HG03439 (cell line): ENCODE results near the gene PLCB1.

Source experiments
- ATAC-seq: cut with Tn5 transposase; IDR thresholded peaks from one replicate; pipeline ENCODE4 v1.9.1; 2021; ENCODE audit warnings: mild to moderate bottlenecking, moderate library complexity; ENCODE audit not compliant: unreplicated experiment

The PLCB1 gene

GRCh38 chr20:8474027-8474668 lies 342.1 kb downstream of the PLCB1 start:
- ATAC-seq: no peak

- no peak for ATAC-seq
Measured at GRCh38 chr20:8476021-8476420, 344.0 kb downstream of the PLCB1 start.

GRCh38 chr20:8480597-8480996 lies 348.5 kb downstream of the PLCB1 start:
- no peak for ATAC-seq

DNA sequence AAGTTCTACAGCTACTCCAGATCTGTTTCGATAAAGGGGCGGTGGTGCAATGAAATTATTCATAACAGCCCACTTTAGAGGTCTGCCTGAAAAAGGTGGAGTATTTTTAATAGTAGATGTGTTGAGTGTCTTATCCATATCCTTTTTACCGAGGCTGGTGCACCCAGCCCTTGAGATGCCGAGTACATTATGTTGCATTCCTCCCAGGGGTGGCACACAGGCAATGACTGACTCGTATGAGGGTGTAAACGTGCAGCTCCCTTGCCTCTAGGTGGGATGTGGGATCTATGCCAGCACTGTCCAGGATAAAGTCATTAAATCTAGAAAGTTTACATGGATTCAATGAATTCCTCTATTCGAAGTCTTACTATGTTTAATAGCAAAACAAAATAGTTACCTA lies 355.6 kb downstream of the PLCB1 start:
- no peak for ATAC-seq

GRCh38 chr20:8489094-8489883 lies 357.2 kb downstream of the PLCB1 start:
- no peak for ATAC-seq

GRCh38 chr20:8490076-8490830 lies 358.2 kb downstream of the PLCB1 start:
- no peak for ATAC-seq

DNA sequence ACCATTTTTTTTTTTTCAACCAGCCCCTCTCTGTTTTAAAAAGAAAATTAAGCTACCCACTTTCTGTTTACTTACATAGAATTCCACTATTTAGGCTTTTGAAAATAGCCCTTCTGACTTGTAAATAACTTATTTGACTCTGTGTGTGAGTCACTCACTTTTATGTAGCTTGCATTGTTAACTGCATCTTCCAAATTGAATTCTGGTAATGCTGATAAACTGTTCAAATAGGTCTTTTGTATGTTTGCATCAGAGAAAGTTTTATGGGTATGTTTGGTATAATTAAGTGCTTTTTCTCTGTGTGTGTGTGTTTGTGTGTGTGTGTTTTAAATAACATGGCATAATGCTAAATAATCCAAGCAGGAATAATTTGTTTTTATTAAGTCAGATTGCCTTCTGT lies 360.1 kb downstream of the PLCB1 start:
- ATAC-seq: no peak

DNA sequence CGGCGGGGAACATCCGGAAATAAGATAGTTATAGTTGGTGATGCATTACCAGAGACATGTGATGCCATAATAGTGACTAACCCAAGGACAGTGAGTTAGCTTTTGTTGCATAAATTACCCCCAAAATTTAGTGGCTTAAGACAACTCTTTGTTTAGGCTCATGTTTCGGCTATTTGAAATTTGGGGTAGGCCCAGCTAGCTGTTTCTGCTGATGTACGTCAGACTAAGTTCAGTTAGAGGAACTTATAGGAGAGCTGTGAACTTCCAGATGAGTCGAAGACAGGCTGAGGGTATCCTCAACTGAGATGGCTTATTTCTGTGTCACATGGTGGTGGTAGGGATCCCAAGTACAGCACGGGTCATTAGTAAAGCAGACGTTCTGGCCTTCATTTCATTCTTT lies 366.5 kb downstream of the PLCB1 start:
- ATAC-seq: no peak

- ATAC-seq: no peak
Measured at GRCh38 chr20:8504030-8504429, 372.0 kb downstream of the PLCB1 start.

- ATAC-seq: no peak
Measured at GRCh38 chr20:8505476-8506200, 373.6 kb downstream of the PLCB1 start.

DNA sequence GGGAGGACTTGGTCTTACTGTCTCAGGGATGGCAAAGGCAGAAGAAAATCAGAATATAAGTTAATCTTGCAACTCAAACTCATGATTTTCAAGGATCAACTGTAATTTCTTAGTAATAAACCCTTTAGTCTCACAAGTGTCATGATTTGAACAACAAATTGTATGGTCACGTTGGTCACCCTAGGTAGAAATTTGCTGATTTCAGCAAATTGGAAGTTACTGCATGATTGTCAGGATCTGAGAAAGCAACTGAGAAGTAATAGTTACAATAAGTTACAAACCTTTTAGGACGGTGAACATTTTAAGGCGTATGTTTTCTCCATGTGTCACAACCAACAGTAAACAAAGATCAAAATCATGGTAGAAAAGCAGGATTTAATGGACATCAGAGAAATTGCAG lies 375.2 kb downstream of the PLCB1 start:
- ATAC-seq: no peak

GRCh38 chr20:8509809-8510208 lies 377.7 kb downstream of the PLCB1 start:
- no peak for ATAC-seq

GRCh38 chr20:8510808-8511207 lies 378.7 kb downstream of the PLCB1 start:
- ATAC-seq: no peak

GRCh38 chr20:8512003-8512402 lies 379.9 kb downstream of the PLCB1 start:
- no peak for ATAC-seq

DNA sequence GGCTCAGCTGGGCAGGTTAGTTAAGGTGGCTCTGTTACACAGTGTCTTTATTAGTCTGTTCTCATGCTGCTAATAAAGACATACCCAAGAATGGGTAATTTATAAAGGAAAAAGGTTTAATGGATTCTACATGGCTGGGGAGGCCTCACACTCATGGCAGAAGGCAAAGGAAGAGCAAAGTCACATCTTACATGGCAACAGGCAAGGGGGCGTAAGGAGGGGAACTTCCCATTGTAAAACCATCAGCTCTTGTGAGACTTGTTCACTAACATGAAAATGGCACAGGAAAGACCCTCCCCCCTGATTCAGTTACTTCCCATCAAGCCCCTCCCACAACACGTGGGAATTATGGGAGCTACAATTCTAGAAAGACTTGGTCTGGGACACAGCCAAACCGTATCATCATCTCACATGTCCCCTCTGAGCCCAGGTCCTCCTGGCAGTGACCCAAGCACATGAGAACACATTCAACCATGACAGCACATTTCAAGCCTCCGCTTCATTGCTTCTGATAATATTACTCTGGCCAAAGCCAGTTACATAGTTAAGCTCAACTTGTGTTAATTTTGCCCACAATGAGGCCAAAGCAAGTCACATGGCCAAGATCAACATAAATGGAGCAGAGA lies 383.9 kb downstream of the PLCB1 start:
- no peak for ATAC-seq

GRCh38 chr20:8518878-8519277 lies 386.8 kb downstream of the PLCB1 start:
- ATAC-seq: no peak

GRCh38 chr20:8519887-8520286 lies 387.8 kb downstream of the PLCB1 start:
- no peak for ATAC-seq

- no peak for ATAC-seq
Measured at GRCh38 chr20:8522168-8522567, 390.1 kb downstream of the PLCB1 start.

GRCh38 chr20:8523684-8524083 lies 391.6 kb downstream of the PLCB1 start:
- no peak for ATAC-seq

- no peak for ATAC-seq
Measured at GRCh38 chr20:8524101-8525016, 392.3 kb downstream of the PLCB1 start.
